IMR-90 (cell line): ENCODE measurements around the gene GPR15. TPM values are rescaled to one million over a fixed set of nuclear protein-coding genes. Genes with fewer than 3 reads are reported as not detected.

Experiments
- ATAC-seq: fragments of 200-7000 bp; cut with Tn5 transposase; 2 replicates; pipeline ENCODE4 v1.9.1; 2020; ENCODE audit warnings: low read depth, mild to moderate bottlenecking, moderate library complexity
- BruUV-seq: library from RNA; stranded (reverse); fragments of 400-500 nt; replicated peaks from 2 replicates; lab custom pipeline; 2021; lab: Mats Ljungman, UMichigan
- CTCF ChIA-PET: fragments of 300-600 bp; formaldehyde crosslinking; extraction: SDS; loops from one replicate; lab custom pipeline; 2021; ENCODE audit warnings: antibody characterized with exemption; lab: Yijun Ruan, JAX
- POLR2A ChIA-PET: fragments of 300-600 bp; sonication (Branson Sonifier 250); formaldehyde crosslinking; loops from one replicate; lab custom pipeline; 2022; ENCODE audit warnings: antibody characterized with exemption; ENCODE audit not compliant: unreplicated experiment; lab: Charles Lee
- DNase-seq: peaks from one replicate; pipeline ENCODE4 v3.0.0; 2013
- H2AFZ ChIP-seq: replicated peaks from 2 replicates; pipeline ENCODE3; 2013; ENCODE audit warnings: low read length, mild to moderate bottlenecking; ENCODE audit not compliant: poor library complexity
- H2AK5ac ChIP-seq: 2 replicates; pipeline ENCODE4 v1.6.1; 2013; ENCODE audit warnings: low read depth, low read length, inconsistent platforms
- H2AK9ac ChIP-seq: replicated peaks from 2 replicates; pipeline ENCODE3; 2013; ENCODE audit warnings: mild to moderate bottlenecking, low read depth, low read length, moderate library complexity; ENCODE audit not compliant: poor library complexity
- H2BK120ac ChIP-seq: 2 replicates; pipeline ENCODE4 v1.6.1; 2013; ENCODE audit warnings: low read depth, low read length, inconsistent platforms
- H2BK15ac ChIP-seq: 3 replicates; pipeline ENCODE4 v1.6.1; 2013; ENCODE audit warnings: low read depth, low read length, inconsistent platforms
- H2BK20ac ChIP-seq: 2 replicates; pipeline ENCODE4 v1.6.1; 2013; ENCODE audit warnings: low read depth, mild to moderate bottlenecking, inconsistent platforms, low read length, moderate library complexity
- H2BK5ac ChIP-seq: 2 replicates; pipeline ENCODE4 v1.6.1; 2013; ENCODE audit warnings: mild to moderate bottlenecking, low read depth, low read length, inconsistent platforms; ENCODE audit not compliant: poor library complexity, severe bottlenecking
- H3K14ac ChIP-seq: replicated peaks from 2 replicates; pipeline ENCODE4 v1.6.1; 2013; ENCODE audit warnings: low read depth, low read length, inconsistent platforms
- H3K18ac ChIP-seq: 2 replicates; pipeline ENCODE4 v1.6.1; 2013; ENCODE audit warnings: low read depth, low read length, control low read depth
- H3K23ac ChIP-seq: 2 replicates; pipeline ENCODE4 v1.6.1; 2013; ENCODE audit warnings: low read depth, low read length, inconsistent platforms
- H3K27ac ChIP-seq: 2 replicates; pipeline ENCODE4 v1.5.1; 2013; ENCODE audit warnings: mild to moderate bottlenecking, control low read depth, low read length; ENCODE audit not compliant: insufficient read depth
- H3K27me3 ChIP-seq: 2 replicates; pipeline ENCODE4 v1.6.1; 2013; ENCODE audit warnings: low read length; ENCODE audit not compliant: control insufficient read depth, insufficient read depth
- H3K36me3 ChIP-seq: 2 replicates; pipeline ENCODE4 v1.6.1; 2013; ENCODE audit warnings: low read length, mixed read lengths; ENCODE audit not compliant: control insufficient read depth, insufficient read depth
- H3K4ac ChIP-seq: 2 replicates; pipeline ENCODE4 v1.6.1; 2013; ENCODE audit warnings: low read depth, low read length, inconsistent platforms
- H3K4me1 ChIP-seq: 2 replicates; pipeline ENCODE4 v1.6.1; 2013; ENCODE audit warnings: low read length, mixed read lengths; ENCODE audit not compliant: control insufficient read depth, insufficient read depth
- H3K4me2 ChIP-seq: 2 replicates; pipeline ENCODE4 v1.6.1; 2013; ENCODE audit warnings: low read depth, mild to moderate bottlenecking, control low read depth, low read length, moderate library complexity
- H3K4me3 ChIP-seq: 2 replicates; pipeline ENCODE4 v1.5.1; 2013; ENCODE audit warnings: low read depth, mild to moderate bottlenecking, control low read depth, low read length, moderate library complexity; ENCODE audit not compliant: insufficient read depth
- H3K56ac ChIP-seq: 2 replicates; pipeline ENCODE4 v1.6.1; 2013; ENCODE audit warnings: low read length, inconsistent platforms; ENCODE audit not compliant: insufficient read depth; ENCODE audit errors: extremely low read depth
- H3K79me1 ChIP-seq, 2 experiments: 2 replicates each; pipeline ENCODE4 v1.6.1; 2013; ENCODE audit warnings: low read length in 2 of 2, inconsistent platforms in 1 of 2, low read depth in 1 of 2
- H3K9ac ChIP-seq: 2 replicates; pipeline ENCODE4 v1.6.1; 2013; ENCODE audit warnings: low read depth, low read length, control low read depth
- H3K9me1 ChIP-seq: 2 replicates; pipeline ENCODE4 v1.6.1; 2013; ENCODE audit warnings: low read length, inconsistent platforms; ENCODE audit not compliant: insufficient read depth
- H3K9me3 ChIP-seq: 2 replicates; pipeline ENCODE4 v1.6.1; 2013; ENCODE audit warnings: low read length; ENCODE audit not compliant: control insufficient read depth, insufficient read depth
- H4K20me1 ChIP-seq: 2 replicates; pipeline ENCODE4 v1.6.1; 2013; ENCODE audit warnings: low read length, inconsistent platforms; ENCODE audit not compliant: insufficient read depth
- H4K5ac ChIP-seq: 2 replicates; pipeline ENCODE4 v1.6.1; 2013; ENCODE audit warnings: mild to moderate bottlenecking, low read depth, low read length, control low read depth
- H4K8ac ChIP-seq, 2 experiments: 2 replicates each; pipeline ENCODE4 v1.6.1; 2013; ENCODE audit warnings: low read depth in 2 of 2, low read length in 2 of 2, control low read depth in 1 of 2, inconsistent platforms in 1 of 2
- H4K91ac ChIP-seq: 2 replicates; pipeline ENCODE4 v1.6.1; 2013; ENCODE audit warnings: low read depth, low read length, inconsistent platforms; ENCODE audit not compliant: insufficient read depth
- BHLHE40 ChIP-seq: fragments of 150-350 bp; IDR thresholded peaks from 2 replicates; pipeline ENCODE4 v1.6.1; 2016; ENCODE audit warnings: mild to moderate bottlenecking, low read depth, low read length
- CEBPB ChIP-seq: IDR thresholded peaks from 2 replicates; pipeline ENCODE4 v1.6.1; 2012; ENCODE audit warnings: low read depth, low read length, improper control_type of control experiment
- CHD1 ChIP-seq: IDR thresholded peaks from 2 replicates; pipeline ENCODE4 v1.6.1; 2012; ENCODE audit warnings: low read depth, low read length, improper control_type of control experiment
- CTCF ChIP-seq: conservative IDR thresholded peaks from 2 replicates; pipeline ENCODE4 v1.5.1; 2012; ENCODE audit warnings: mild to moderate bottlenecking, low read depth, low read length, improper control_type of control experiment
- ELK1 ChIP-seq: fragments of 150-350 bp; IDR thresholded peaks from 2 replicates; pipeline ENCODE4 v1.6.1; 2016; ENCODE audit warnings: low read depth, mild to moderate bottlenecking, low read length, moderate library complexity, borderline replicate concordance
- FOS ChIP-seq: fragments of 150-350 bp; IDR thresholded peaks from 2 replicates; pipeline ENCODE4 v1.6.1; 2016; ENCODE audit warnings: low read depth, low read length
- MAFK ChIP-seq: IDR thresholded peaks from 2 replicates; pipeline ENCODE4 v1.6.1; 2012; ENCODE audit warnings: low read depth, low read length, improper control_type of control experiment
- MAZ ChIP-seq: IDR thresholded peaks from 2 replicates; pipeline ENCODE4 v1.6.1; 2012; ENCODE audit warnings: low read depth, mild to moderate bottlenecking, low read length, improper control_type of control experiment, moderate library complexity, borderline replicate concordance
- MXI1 ChIP-seq: IDR thresholded peaks from 2 replicates; pipeline ENCODE4 v1.6.1; 2012; ENCODE audit warnings: low read depth, mild to moderate bottlenecking, low read length, moderate library complexity, borderline replicate concordance
- NFE2L2 ChIP-seq: fragments of 150-350 bp; IDR thresholded peaks from 2 replicates; pipeline ENCODE4 v1.6.1; 2016; ENCODE audit warnings: low read depth, mild to moderate bottlenecking, low read length
- POLR2A ChIP-seq: IDR thresholded peaks from 2 replicates; pipeline ENCODE4 v1.6.1; 2012; ENCODE audit warnings: mild to moderate bottlenecking, low read depth, low read length
- RCOR1 ChIP-seq: IDR thresholded peaks from 2 replicates; pipeline ENCODE4 v1.6.1; 2012; ENCODE audit warnings: mild to moderate bottlenecking, low read length, improper control_type of control experiment; ENCODE audit not compliant: insufficient replicate concordance
- RFX5 ChIP-seq: IDR thresholded peaks from 2 replicates; pipeline ENCODE4 v1.8.0; 2012; ENCODE audit warnings: low read depth, mild to moderate bottlenecking, low read length, moderate library complexity
- SMC3 ChIP-seq: fragments of 150-350 bp; IDR thresholded peaks from 2 replicates; pipeline ENCODE4 v1.6.1; 2016; ENCODE audit warnings: low read depth, mild to moderate bottlenecking, antibody characterized with exemption, low read length, moderate library complexity
- WGBS, 2 experiments: methylation state at CpG; one replicate each; pipeline versions ENCODE4 v1.1.5 to v1.1.7; 2013; ENCODE audit warnings: missing lambda C conversion rate in 2 of 2; ENCODE audit not compliant: insufficient read length in 1 of 2; ENCODE audit errors: extremely low coverage in 2 of 2; 5-methylcytosine and 5-hydroxymethylcytosine counted together
- dilution Hi-C: fragments of 300-500 bp; cut with HindIII; formaldehyde crosslinking; loops from one replicate; pipeline ENCODE4 v1.14.3; 2018; ENCODE audit warnings: low sequenced_read_pairs; ENCODE audit not compliant: unreplicated experiment
- in situ Hi-C: fragments of 300-500 bp; cut with MboI; formaldehyde crosslinking; loops from 3 replicates; pipeline ENCODE4 v1.14.3; 2019; ENCODE audit warnings: low sequenced_read_pairs, inconsistent platforms, mixed read lengths
- intact Hi-C: fragments of 100-400 bp; cut with micrococcal nuclease; formaldehyde crosslinking; loops from 2 replicates; pipeline ENCODE4 v1.10.0; 2022
- polyA plus RNA-seq, 3 experiments: library from polyadenylated mRNA; depleted of rRNA; stranded (reverse); fragments of >200 nt; gene quantifications; 2 replicates each; pipeline ENCODE4 v1.2.3, GENCODE V29; 2012; ENCODE audit warnings: low replicate concordance in 1 of 3
- total RNA-seq: library from RNA; depleted of rRNA; stranded (reverse); fragments of >200 nt; gene quantifications from 2 replicates; pipeline ENCODE4 v1.2.3, GENCODE V29; 2012

Gene GPR15
- total and polyA plus RNA-seq, 2 of the 4 experiments (the other 2 are of a cell fraction): not detected

- no peak overlapping the region for H2AK9ac ChIP-seq
- no peak overlapping the region for H2BK5ac ChIP-seq
- no peak overlapping the region for H2BK120ac ChIP-seq
- no peak overlapping the region for H3K18ac ChIP-seq
- H2AK5ac ChIP-seq: no peak overlapping the region
- H4K8ac ChIP-seq: no peak overlapping the region
- H4K20me1 ChIP-seq: no peaks in the 10 kb centered on the region
- intact Hi-C loops (no loop called here), in situ Hi-C loops (loop anchor here (25.0 kb wide), 1 partner anchor 216 kb away; no protein-coding TSS in a partner anchor), dilution Hi-C loops (no loop called here)
- no peaks in the 10 kb centered on the region for H3K36me3 ChIP-seq
- no peak overlapping the region for H3K14ac ChIP-seq
- TF ChIP-seq SMC3: no peak
- TF ChIP-seq CHD1: no peak
- no peak for TF ChIP-seq ELK1
- TF ChIP-seq RCOR1: no peak
- no peak for TF ChIP-seq CEBPB
- no peak for TF ChIP-seq CTCF
- no peak for TF ChIP-seq BHLHE40
- no peak for TF ChIP-seq RFX5
- TF ChIP-seq MAFK: no peak
- TF ChIP-seq NFE2L2: no peak
- TF ChIP-seq MAZ: no peak
- no peak for TF ChIP-seq MXI1
- TF ChIP-seq FOS: no peak
- TF ChIP-seq POLR2A: no peak
- no peak overlapping the region for H2BK15ac ChIP-seq
- no peak overlapping the region for H3K4me2 ChIP-seq
- H3K27ac ChIP-seq: no peak overlapping the region
- ChIA-PET CTCF (no interaction called here), POLR2A (no interaction called here)
- no peaks in the 10 kb centered on the region for H3K79me1 ChIP-seq
- no peak overlapping the region for H3K56ac ChIP-seq
- no peaks in the 10 kb centered on the region for H3K9me1 ChIP-seq
- peaks cover 17% of the 10 kb centered on the region for H3K27me3 ChIP-seq
- no peak overlapping the region for H3K23ac ChIP-seq
- H3K4ac ChIP-seq: no peak overlapping the region
- WGBS, 2 experiments: no CpG with 5 or more reads among the region's 2 CpGs
- H4K91ac ChIP-seq: no peak overlapping the region
- H3K4me1 ChIP-seq: no peaks in the 10 kb centered on the region
- H3K4me3 ChIP-seq: no peak overlapping the region
- DNase-seq: no peak
- no TSS peak for BruUV-seq
- H3K9ac ChIP-seq: no peak overlapping the region
- no peak overlapping the region for H4K5ac ChIP-seq
- H2AFZ ChIP-seq: no peak overlapping the region
- ATAC-seq: no peak
- H3K9me3 ChIP-seq: no peaks in the 10 kb centered on the region
- no peak overlapping the region for H2BK20ac ChIP-seq
Measured at GRCh38 chr3:98553753-98554152, 22.0 kb downstream of the GPR15 start.
